LNCaP clone FGC (cell line): Measurements from ENCODE around the gene LUZP2.
A peak's percentile ranks its signal among the peaks of the same experiment; 100 is the strongest.

Experiments used
- DNase-seq: peaks from one replicate; pipeline ENCODE4 v3.0.0-alpha.2; 2011; ENCODE audit warnings: low read depth
- H3K4me3 ChIP-seq: 2 replicates; pipeline ENCODE4 v1.5.1; 2011; ENCODE audit warnings: mild to moderate bottlenecking, low read depth, low read length, control low read depth
- CTCF ChIP-seq: IDR thresholded peaks from 2 replicates; pipeline ENCODE4 v1.5.1; 2012; ENCODE audit warnings: mild to moderate bottlenecking; ENCODE audit not compliant: control insufficient read depth, insufficient read depth; ENCODE audit errors: extremely low read depth

The LUZP2 gene

GRCh38 chr11:24819006-24819405, 322.2 kb downstream of the LUZP2 start:
- H3K4me3 ChIP-seq, result no peak overlapping the region
- no peak for DNase-seq
- no peak for TF ChIP-seq CTCF

- no peak overlapping the region for H3K4me3 ChIP-seq
- TF ChIP-seq CTCF, result no peak
- no peak for DNase-seq
Measured at GRCh38 chr11:24819863-24820434, 323.1 kb downstream of the LUZP2 start.

- no peak for DNase-seq
- H3K4me3 ChIP-seq, result no peak overlapping the region
- no peak for TF ChIP-seq CTCF
Measured at GRCh38 chr11:24820541-24820940, 323.7 kb downstream of the LUZP2 start.

GRCh38 chr11:24828938-24829605, 332.2 kb downstream of the LUZP2 start:
- peak; percentile 97 for DNase-seq
- no peak for TF ChIP-seq CTCF
- H3K4me3 ChIP-seq, result peak overlapping the region; percentile 11; the same call in 1 of the 2 replicates

- no peak overlapping the region for H3K4me3 ChIP-seq
- no peak for TF ChIP-seq CTCF
- no peak for DNase-seq
Measured at GRCh38 chr11:24833573-24833972, 336.7 kb downstream of the LUZP2 start.

GRCh38 chr11:24837112-24837511, 340.3 kb downstream of the LUZP2 start:
- peak; percentile 94 for DNase-seq
- no peak overlapping the region for H3K4me3 ChIP-seq
- no peak for TF ChIP-seq CTCF

GRCh38 chr11:24842308-24842707, 345.5 kb downstream of the LUZP2 start:
- no peak for TF ChIP-seq CTCF

More at GRCh38 chr11:24842308-24842707, 345.5 kb downstream of the LUZP2 start:
- no peak for DNase-seq
- H3K4me3 ChIP-seq, result no peak overlapping the region
